GM12872 (cell line): ENCODE data around the gene COL4A6.

Experiments used
- TF ChIP-seq, protein P1 (sequence below): IDR thresholded peaks from 3 replicates; pipeline ENCODE4 v1.5.1; 2011; ENCODE audit warnings: low read depth, mild to moderate bottlenecking, low read length, moderate library complexity; ENCODE audit not compliant: insufficient read depth

Gene COL4A6

DNA sequence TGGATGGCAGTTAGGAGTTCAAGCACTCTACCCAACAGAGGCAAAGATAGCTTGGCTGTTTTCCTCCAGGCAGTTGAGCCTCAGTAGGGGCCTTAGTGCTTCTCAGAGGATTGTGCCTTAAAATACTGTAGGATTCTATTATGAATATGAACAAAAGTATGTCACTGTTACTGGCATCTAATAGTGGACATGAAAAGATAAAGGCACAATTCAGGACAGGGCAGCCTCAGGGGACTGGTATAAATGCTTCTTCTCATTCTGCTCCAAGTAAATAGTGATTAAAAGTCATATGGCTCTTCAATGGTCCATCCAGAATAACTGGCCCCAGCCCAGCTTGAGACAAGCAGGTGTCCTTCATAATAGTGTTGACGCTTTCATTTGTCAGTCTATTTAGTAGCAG, 17.7 kb downstream of the COL4A6 start:
- TF ChIP-seq, protein P1, sequence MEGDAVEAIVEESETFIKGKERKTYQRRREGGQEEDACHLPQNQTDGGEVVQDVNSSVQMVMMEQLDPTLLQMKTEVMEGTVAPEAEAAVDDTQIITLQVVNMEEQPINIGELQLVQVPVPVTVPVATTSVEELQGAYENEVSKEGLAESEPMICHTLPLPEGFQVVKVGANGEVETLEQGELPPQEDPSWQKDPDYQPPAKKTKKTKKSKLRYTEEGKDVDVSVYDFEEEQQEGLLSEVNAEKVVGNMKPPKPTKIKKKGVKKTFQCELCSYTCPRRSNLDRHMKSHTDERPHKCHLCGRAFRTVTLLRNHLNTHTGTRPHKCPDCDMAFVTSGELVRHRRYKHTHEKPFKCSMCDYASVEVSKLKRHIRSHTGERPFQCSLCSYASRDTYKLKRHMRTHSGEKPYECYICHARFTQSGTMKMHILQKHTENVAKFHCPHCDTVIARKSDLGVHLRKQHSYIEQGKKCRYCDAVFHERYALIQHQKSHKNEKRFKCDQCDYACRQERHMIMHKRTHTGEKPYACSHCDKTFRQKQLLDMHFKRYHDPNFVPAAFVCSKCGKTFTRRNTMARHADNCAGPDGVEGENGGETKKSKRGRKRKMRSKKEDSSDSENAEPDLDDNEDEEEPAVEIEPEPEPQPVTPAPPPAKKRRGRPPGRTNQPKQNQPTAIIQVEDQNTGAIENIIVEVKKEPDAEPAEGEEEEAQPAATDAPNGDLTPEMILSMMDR: no peak

DNA sequence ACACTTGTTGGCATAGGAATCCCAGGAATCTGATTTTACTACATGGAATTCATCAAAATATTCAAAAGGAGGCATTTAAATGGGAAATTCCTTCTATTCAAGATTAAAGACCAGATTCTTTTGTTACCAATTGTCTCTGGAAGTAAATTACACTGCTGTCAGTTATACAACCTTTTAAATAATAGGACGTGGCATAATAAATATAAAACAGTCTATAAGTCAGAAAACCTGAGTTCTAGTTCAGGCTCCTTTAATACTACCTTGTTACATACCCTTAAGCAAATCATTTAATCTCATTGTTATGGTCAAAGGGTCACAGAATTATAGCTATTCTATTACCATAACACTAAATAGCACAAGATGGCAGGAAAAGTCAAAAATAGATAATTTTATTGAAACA, 18.8 kb downstream of the COL4A6 start:
- TF ChIP-seq, protein P1: no peak

DNA sequence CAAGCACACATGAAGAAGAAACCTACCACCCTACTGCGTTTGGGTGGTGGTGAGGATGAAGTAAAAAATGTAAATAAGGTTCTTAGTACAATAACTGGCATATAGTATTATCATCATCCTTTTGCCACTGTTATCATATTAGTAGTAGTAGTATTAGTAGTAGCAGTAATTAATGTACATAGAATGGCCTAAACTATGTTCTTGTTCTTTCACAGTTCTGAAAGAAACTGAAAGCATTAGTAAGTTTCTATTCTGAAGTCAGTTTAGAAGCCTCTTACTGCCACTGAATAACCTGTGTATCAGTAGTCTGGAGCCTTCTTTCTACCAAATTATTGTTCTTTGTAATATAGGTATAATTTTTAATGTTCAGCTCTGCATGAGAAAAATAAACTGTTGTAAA, 21.0 kb downstream of the COL4A6 start:
- TF ChIP-seq, protein P1: no peak

DNA sequence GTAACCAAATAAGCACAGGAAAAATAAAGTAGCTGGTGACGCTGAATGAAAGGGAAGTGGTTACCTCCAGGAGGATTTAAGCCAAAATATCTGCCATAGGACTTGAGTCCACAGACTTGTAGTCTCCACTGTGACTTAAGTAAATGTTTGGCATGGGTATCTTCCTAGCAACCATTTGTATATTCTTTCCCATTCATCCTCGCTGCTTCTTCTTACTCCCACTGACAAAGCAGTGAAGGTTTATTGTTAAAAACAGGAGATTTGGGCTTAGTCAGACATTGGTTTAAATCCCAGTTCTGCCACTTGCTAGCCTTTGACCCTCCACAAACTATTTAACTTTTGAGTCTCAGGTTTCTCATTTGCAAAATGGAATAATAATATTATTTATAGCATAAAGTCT, 22.3 kb downstream of the COL4A6 start:
- TF ChIP-seq, protein P1: no peak

- TF ChIP-seq, protein P1: no peak
These were observed 23.1 kb downstream of the COL4A6 start for GRCh38 chrX:108415146-108415545.

DNA sequence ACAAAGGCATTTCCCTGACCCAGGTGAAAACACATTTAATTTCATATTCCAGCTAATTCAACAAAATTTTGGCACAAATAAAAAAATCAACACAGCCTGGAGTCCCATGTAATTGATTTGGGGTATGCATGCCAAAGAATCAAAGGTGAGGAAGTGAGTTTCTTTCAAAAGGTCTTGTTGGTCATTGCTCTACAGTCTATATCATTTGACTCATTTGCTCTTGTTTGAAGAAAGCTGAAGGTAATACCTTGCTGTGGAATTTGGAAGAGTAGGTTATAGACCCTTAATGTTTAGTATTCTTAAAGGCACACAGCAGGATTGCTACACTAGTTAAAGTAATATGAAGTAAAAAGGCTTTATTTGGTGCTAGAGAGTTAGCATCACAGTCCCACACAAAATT, 25.4 kb downstream of the COL4A6 start:
- TF ChIP-seq, protein P1: no peak

GRCh38 chrX:108399418-108400165, 38.6 kb downstream of the COL4A6 start:
- TF ChIP-seq, protein P1: no peak
